Stimulated activated CD8-positive, alpha-beta memory T cell treated with anti-CD3 and anti-CD28 coated beads, Interleukin-15, amount 100 ng/mL, for 48 hours (primary cell): ENCODE measurements around the gene ZNF385B.

Experiments used
- DNase-seq, 2 donors: peaks; one replicate each; pipeline ENCODE4 v3.0.0-alpha.2; 2020; ENCODE audit warnings: low read depth in 2 of 2

Gene ZNF385B

GRCh38 chr2:179746981-179747380, 114.4 kb downstream of the ZNF385B start:
- DNase-seq, result no peak

GRCh38 chr2:179745635-179746256, 115.7 kb downstream of the ZNF385B start:
- no peak for DNase-seq

DNA sequence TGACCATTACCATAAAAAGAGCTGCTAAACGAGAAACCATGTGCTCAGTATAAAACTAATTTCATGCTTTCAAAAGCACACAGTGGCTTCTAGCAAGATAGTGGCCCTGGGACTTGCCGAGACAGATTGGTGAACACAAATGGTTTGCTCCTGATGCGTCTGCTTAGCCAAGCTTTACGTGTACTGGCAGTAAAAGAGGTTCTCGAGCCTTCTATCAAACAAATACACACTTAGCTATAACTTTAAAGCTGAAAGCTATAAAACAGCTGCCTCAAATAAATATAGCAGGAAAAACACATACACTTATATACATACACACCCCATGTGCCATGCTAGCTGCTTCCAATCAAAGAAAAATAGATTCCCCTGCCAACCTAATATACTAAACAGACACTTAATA, 117.0 kb downstream of the ZNF385B start:
- DNase-seq, result no peak

- no peak for DNase-seq
Measured at GRCh38 chr2:179741317-179741716, 120.1 kb downstream of the ZNF385B start.

DNA sequence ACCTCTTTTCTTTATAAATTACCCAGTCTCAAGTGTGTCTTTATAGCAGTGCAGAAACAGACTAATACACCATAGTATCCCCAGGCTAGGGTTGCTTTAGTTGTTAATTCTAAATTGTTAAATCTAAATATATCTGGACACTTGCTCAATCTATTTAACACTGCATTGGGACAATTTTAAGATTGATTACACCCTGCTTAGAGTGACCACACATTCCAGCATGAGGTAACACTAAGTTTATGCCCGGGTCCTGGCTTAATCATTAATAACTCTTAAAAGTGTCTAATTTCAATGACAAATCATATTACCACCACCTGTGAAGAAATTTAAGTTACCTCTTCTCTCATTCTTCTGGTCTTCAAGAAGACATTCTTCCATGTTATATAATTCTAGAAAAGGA, 131.4 kb downstream of the ZNF385B start:
- no peak for DNase-seq

DNA sequence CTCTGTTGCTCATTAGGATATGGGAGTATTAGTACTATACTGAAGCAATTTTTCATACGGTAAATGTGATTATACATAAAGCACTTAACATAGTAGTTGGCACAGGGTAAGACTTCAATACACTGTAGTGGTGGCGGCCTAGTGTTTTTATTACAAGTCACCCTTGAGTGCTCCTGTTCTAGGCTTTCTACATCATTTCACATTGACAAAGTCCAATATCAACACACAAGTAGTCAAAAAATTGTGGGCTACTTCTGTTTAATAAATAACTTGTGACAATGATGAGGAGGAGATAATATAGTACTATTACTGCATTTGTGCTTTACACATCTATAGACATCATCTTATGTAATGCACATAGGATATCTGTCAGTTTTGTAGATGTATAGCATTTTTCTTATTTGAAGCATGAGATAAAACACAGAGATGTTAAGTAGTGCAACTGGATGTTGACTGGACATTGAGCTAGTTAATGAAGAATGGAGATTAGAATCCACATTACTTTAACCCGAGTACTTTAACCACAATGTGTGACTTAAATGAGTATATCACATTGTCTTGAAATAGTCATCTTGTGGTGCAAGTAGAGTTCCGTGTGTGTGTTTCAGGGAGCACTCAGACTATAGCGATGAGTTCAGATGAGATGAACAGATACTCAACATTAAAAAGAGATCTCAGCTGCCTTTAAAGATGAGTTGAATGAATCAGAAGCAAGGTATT, 134.8 kb downstream of the ZNF385B start:
- DNase-seq, result no peak

GRCh38 chr2:179724403-179724802, 137.0 kb downstream of the ZNF385B start:
- no peak for DNase-seq

DNA sequence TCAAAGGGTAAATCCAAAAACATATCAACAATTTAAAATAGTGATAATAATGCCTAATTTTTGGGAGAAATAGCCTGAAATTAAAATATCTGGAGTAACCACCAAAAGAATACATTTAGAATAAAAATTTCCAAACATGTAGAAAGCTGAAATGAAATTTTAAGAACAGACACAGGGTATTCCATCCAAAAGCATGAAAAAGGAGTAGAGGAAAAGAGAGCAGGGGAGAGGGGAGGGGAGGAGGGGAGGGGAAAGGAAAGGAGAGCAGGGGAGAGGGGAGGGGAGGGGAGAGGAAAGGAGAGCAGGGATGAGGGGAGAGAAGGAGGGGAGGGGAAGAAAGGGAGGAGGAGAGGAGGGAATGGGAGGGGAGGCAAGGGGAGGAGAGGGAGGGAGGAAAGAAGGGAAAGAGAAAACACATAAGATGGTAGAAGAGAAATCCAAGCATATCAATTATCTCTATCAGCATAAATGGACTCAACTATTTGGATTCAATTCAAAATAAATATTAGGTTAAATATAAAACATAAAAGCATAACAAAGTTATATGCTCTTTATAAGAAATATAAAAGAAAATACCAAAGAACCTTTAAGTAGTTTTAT, 141.1 kb downstream of the ZNF385B start:
- no peak for DNase-seq

- DNase-seq, result no peak
Measured at GRCh38 chr2:179715871-179716270, 145.5 kb downstream of the ZNF385B start.

- no peak for DNase-seq
Measured at GRCh38 chr2:179715196-179715595, 146.2 kb downstream of the ZNF385B start.

DNA sequence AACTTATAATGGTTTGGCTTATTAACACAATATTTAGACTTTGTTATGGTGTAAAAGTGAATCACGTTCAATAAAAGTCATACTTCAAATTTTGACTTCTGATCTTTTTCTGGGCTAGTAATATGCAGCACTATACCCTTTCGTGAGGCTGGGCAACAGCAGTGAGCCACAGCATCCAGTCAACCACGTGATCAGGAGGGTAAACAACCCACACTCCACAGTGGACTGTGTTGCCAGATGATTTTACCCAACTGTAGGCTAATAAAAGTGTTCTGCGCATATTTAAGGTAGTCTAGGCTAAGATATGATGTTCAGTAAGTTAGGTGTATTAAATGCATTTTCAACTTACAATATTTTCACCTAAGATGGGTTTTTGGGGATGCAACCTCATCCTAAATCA, 148.6 kb downstream of the ZNF385B start:
- no peak for DNase-seq

GRCh38 chr2:179711375-179711774, 150.0 kb downstream of the ZNF385B start:
- no peak for DNase-seq

DNA sequence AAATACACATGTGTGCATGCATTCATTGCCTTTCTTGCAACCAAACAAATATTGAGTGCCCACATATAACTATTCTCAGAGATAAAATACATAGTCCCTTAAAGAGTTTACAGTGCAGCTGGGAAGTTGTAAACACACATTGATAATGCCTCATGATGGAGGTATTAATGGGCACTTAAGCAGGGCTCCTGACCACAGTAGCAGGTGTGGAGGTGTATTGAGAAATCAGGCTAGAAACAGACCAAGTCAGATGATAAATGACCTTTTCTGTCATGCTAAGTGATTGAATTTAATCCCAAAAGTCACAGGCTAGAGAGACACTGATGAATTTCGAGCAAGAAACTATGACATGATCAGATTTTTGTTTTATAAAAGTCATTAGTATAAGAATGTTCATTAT, 157.7 kb downstream of the ZNF385B start:
- no peak for DNase-seq

DNA sequence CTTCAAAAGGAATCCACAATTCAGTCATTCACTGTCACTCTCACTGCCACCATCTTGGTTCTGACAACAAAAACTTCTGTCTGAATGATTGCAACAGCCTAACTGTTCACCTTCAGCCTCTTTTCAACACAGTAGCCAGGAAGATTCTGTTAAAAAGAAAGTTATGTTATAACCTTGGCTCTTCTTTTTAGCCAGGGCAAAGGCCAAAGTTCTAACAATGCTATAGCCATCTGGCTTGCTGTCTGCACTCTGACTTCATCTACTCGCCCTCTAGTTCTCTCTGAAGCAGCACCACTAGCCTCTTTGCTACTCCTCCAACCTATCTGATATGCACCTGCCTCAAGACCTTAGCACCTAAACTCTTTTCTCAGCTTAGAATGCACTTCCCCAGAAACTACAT, 158.5 kb downstream of the ZNF385B start:
- no peak for DNase-seq

DNA sequence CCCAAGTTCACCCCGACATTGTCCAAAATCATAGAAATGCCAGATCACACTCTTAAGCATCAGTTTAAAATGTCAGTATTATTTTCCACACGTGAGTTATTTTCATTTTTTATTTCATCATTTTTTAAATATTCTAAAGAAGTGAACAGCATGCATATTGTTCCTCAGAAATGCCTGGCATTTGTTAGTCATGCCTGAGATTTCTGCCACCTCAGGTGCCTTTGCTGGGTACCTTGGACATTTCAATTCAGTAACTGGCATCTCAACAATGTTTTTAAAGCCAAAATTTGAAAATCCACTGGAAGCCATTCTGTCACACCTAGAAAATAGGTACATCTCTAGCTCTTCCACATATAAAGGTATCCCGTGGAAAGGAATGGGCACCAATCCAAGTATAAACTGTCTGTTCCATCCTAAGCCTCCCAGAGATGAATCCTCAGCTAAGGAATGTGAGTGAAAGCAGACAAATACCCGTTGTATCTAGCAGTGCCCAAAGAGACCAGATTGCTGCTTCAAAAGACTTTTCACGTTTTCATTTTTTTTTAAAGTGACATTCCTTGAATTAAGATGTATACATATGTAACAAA, 159.8 kb downstream of the ZNF385B start:
- no peak for DNase-seq

DNA sequence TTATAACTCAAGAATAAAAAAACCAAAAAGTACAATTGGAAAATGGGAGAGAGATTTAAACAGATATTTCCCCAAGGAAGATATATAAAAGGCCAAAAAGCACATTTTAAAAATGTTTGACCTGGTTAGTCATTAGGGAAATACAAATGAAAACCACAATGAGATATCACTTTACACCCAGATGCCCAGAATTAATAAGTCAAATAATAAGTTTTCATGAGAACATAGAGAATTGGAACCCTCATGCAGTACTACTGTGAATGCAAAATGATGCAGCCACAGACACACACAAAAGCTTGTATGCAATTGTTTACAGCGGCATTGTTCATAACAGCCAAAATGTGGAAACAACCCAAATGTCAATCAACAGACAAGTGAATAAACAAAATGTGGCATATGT, 165.9 kb downstream of the ZNF385B start:
- no peak for DNase-seq

DNA sequence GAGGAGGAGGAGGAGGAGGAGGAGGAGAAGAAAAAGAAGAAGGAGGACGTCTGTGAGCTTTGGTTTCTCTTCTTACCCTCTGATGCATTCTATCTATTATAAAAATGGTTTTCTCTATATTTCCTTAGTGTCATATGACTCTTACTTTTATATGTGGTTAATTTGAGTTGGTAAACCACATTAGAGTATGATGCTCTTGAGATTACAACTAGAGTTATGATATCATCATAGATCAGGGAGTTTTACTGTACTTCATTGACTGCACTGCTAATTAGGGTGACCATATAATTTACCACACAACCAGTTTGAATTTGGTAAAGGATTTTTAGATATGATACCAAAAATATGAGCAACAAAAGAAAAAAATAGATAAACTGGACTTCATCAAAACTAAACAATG, 166.4 kb downstream of the ZNF385B start:
- DNase-seq, result no peak

DNA sequence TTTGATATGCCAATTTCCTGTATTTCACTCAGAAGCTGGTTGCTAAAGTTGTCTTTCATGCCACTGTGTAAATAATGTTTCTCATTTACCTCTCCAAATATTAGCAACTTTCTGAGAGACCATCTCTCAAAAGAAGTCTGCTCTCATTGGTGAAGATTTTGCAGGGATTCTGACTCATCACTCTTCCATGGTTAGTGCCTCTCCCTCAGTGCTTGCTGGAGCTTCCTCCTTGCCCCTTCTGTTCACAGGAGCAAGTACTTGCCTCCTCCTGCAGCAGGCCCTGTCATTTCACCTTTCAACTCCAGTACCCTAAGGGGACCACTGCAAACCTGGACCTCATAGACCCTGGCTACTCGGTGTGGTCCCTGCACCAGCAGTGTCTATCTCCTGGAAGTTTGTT, 168.8 kb downstream of the ZNF385B start:
- DNase-seq, result no peak

- DNase-seq, result no peak
Measured at GRCh38 chr2:179692043-179692442, 169.4 kb downstream of the ZNF385B start.

GRCh38 chr2:179691235-179691634, 170.2 kb downstream of the ZNF385B start:
- DNase-seq, result no peak

- DNase-seq, result no peak
Measured at GRCh38 chr2:179686718-179687342, 174.6 kb downstream of the ZNF385B start.

GRCh38 chr2:179686069-179686468, 175.3 kb downstream of the ZNF385B start:
- no peak for DNase-seq
